Activated CD4-positive, alpha-beta memory T cell treated with anti-CD3 and anti-CD28 coated beads for 36 hours (primary cell): ENCODE measurements around the gene SMAD3. TPM values are rescaled to one million over a fixed set of nuclear protein-coding genes. Genes with fewer than 3 reads are reported as not detected.
"Not testable (repeated sequence)": the region's sequence is repeated elsewhere in the genome, so short reads cannot be mapped to it uniquely, and the experiment has no call there.

Experiments
- CTCF ChIA-PET: fragments of 350-600 bp; sonication (Branson Sonifier 250); formaldehyde crosslinking; loops from one replicate; lab custom pipeline; 2021; ENCODE audit warnings: antibody characterized with exemption, inconsistent platforms; lab: Charles Lee
- POLR2A ChIA-PET: fragments of 350-600 bp; sonication (Branson Sonifier 250); formaldehyde crosslinking; loops from one replicate; lab custom pipeline; 2021; ENCODE audit warnings: antibody characterized with exemption; lab: Charles Lee
- DNase-seq: peaks from one replicate; pipeline ENCODE4 v3.0.0-alpha.2; 2020
- H3K27ac Mint-ChIP-seq: one replicate; pipeline ENCODE4 v1.8.0; 2021; ENCODE audit warnings: mixed read lengths
- H3K27me3 Mint-ChIP-seq: one replicate; pipeline ENCODE4 v1.8.0; 2021; ENCODE audit warnings: mixed read lengths
- H3K36me3 Mint-ChIP-seq: one replicate; pipeline ENCODE4 v1.8.0; 2021; ENCODE audit warnings: mixed read lengths
- H3K4me1 Mint-ChIP-seq: one replicate; pipeline ENCODE4 v1.8.0; 2021; ENCODE audit warnings: low read depth, mixed read lengths
- H3K4me3 Mint-ChIP-seq: one replicate; pipeline ENCODE4 v1.8.0; 2021; ENCODE audit warnings: mild to moderate bottlenecking, mixed read lengths
- H3K9me3 Mint-ChIP-seq: one replicate; pipeline ENCODE4 v1.8.0; 2021; ENCODE audit warnings: mixed read lengths
- intact Hi-C: fragments of 100-400 bp; cut with micrococcal nuclease; formaldehyde crosslinking; loops from one replicate; pipeline ENCODE4 v1.15.1; 2023
- total RNA-seq, 2 experiments: library from RNA; stranded (reverse); gene quantifications; one replicate each; pipeline ENCODE4 v1.2.3, GENCODE V29; 2021

The SMAD3 gene
- 10 to 100 TPM; 50.2 to 50.5 TPM for total RNA-seq

DNA sequence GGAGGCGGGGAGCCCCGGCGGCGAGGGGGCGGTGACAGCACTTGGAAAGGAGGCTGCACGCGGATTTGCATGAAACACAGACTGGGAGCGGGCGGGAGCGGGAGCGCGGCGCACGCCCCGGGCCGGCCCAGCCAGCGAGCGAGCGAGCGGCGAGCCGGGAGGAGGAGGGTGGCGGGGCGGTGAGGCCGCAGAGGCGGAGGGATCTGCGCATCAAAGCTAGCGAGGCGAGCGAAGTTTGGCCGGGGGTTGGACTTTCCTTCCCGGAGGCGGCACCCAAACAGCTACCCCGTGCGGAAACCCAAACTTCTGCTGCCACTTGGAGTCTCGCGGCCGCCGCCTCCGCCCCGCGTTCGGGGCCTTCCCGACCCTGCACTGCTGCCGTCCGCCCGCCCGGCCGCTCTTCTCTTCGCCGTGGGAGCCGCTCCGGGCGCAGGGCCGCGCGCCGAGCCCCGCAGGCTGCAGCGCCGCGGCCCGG is at the start of gene SMAD3:
SMAD3 (plus strand) TSS at position 72 of the 475 bp plus-strand sequence. CDS start 553 bp downstream, outside the sequence.
- peak; percentile 86 for DNase-seq
- intact Hi-C loops = loop anchor here (5.0 to 10.0 kb wide), 4 partner anchors 33 to 769 kb away; no protein-coding TSS in a partner anchor
- ChIA-PET CTCF (interaction anchor here (0.7 to 8.7 kb wide), 4 partner anchors 18 to 175 kb away, joined by 3 to 69 read pairs (median 3); no protein-coding TSS in a partner anchor), POLR2A (interaction anchor here (0.9 to 6.0 kb wide), 13 partner anchors 10 to 110 kb away, joined by 3 to 54 read pairs (median 4); no protein-coding TSS in a partner anchor)
- Mint-ChIP-seq H3K27ac (peak within 1 kb of the TSS; percentile 90), H3K4me3 (peak within 1 kb of the TSS; percentile 95), H3K36me3 (peaks cover 9% of the 10 kb centered on the region), H3K4me1 (peaks cover 41% of the 10 kb centered on the region), H3K27me3 (peaks cover 10% of the 10 kb centered on the region), H3K9me3 (no peaks in the 10 kb centered on the region)

GRCh38 chr15:67017311-67017710 is 48.1 kb upstream of the SMAD3 start:
- ChIA-PET POLR2A (no interaction called here), CTCF (no interaction called here)
- no peak overlapping the region for H3K27ac Mint-ChIP-seq
- intact Hi-C loops = no loop called here
- DNase-seq = no peak
- no peak overlapping the region for H3K4me3 Mint-ChIP-seq
- H3K9me3 Mint-ChIP-seq = no peaks in the 10 kb centered on the region
- no peaks in the 10 kb centered on the region for H3K27me3 Mint-ChIP-seq
- H3K36me3 Mint-ChIP-seq = no peaks in the 10 kb centered on the region
- H3K4me1 Mint-ChIP-seq = peaks cover 4% of the 10 kb centered on the region

DNA sequence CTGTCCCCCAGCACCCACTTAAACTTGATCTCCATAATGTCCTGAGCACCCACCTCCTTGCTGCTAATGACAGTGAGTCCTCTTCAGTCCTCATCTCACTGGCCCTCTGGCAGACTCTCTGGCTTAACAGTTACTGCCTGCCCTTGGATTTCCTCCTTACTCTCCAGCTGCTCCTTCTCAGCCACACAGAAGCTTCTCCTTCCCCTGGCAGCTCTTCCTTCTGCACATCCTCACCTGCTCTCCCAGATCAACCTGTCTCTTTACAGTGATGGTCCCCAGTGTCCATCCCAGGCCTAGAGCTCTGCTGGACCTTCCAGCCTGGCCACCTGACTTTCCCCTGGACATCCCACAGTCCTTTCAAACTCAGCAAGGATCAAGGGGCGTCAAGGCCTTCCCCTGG is 47.4 kb upstream of the SMAD3 start:
- intact Hi-C loops = no loop called here
- no peak for DNase-seq
- Mint-ChIP-seq H3K36me3 (no peaks in the 10 kb centered on the region), H3K9me3 (no peaks in the 10 kb centered on the region), H3K27ac (no peak overlapping the region), H3K4me1 (peaks cover 8% of the 10 kb centered on the region), H3K27me3 (peaks cover 1% of the 10 kb centered on the region), H3K4me3 (no peak overlapping the region)
- CTCF ChIA-PET = no interaction called here
- POLR2A ChIA-PET = no interaction called here

- POLR2A ChIA-PET = no interaction called here
- intact Hi-C loops = no loop called here
- peaks cover 8% of the 10 kb centered on the region for H3K4me1 Mint-ChIP-seq
- H3K27me3 Mint-ChIP-seq = peaks cover 1% of the 10 kb centered on the region
- no peak for DNase-seq
- no peaks in the 10 kb centered on the region for H3K36me3 Mint-ChIP-seq
- no peak overlapping the region for H3K27ac Mint-ChIP-seq
- CTCF ChIA-PET = no interaction called here
- H3K4me3 Mint-ChIP-seq = no peak overlapping the region
- no peaks in the 10 kb centered on the region for H3K9me3 Mint-ChIP-seq
Observed at GRCh38 chr15:67018441-67018840, 47.0 kb upstream of the SMAD3 start.

DNA sequence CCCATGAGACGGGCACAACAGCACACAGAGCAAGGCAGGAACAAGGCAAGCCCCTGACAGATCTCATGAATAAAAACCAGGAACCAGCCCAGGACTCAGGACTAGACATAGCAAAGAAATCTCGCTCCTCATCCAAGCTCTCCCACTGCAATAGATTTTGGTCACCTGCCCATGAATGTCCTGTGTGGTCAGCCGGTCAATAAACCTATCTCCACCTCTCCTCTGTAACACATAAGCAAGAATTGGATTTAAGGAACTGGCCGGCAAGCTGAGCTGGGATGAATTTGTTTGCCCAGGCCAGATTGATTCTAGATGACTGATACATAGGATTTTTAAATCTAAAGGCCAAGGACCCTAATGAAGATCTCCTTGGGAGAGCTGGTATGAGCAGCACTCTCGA is 46.3 kb upstream of the SMAD3 start:
- Mint-ChIP-seq H3K4me3 (no peak overlapping the region), H3K27ac (no peak overlapping the region), H3K4me1 (peaks cover 10% of the 10 kb centered on the region), H3K27me3 (peaks cover 1% of the 10 kb centered on the region), H3K36me3 (no peaks in the 10 kb centered on the region), H3K9me3 (no peaks in the 10 kb centered on the region)
- ChIA-PET POLR2A (no interaction called here), CTCF (no interaction called here)
- DNase-seq = no peak
- intact Hi-C loops = no loop called here

DNA sequence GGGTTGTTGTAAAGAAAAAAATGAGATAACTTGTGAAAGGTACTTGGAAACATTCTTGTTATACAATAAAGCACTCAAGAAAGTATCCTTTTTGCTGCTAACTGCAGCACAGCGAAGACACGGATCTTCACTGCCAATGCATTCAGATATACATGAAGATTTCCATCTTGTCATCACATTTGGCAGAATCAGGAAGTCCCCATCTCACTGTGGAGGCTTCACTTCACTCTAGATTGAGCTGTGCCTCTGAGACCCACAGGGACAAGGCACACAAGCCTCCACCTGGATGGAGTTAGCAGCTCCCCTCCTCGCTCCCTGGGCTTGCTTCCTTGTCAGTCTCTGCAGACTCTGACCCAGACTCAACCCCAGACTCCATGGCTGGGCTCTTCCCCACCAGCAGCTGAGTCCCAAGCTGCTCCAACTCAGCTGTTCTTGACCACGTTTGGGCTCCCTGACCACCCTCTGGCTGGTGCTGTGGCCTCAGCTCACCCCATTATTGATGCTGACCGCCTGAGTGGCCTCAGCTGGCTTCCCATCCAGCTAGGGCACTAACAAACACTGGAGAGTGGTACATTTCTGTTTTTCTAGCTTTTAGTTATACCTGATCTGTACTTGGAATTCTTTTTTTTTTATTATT is 45.4 kb upstream of the SMAD3 start:
- intact Hi-C loops = loop anchor here (10.0 kb wide), 1 partner anchor 285 kb away; no protein-coding TSS in a partner anchor

DNA sequence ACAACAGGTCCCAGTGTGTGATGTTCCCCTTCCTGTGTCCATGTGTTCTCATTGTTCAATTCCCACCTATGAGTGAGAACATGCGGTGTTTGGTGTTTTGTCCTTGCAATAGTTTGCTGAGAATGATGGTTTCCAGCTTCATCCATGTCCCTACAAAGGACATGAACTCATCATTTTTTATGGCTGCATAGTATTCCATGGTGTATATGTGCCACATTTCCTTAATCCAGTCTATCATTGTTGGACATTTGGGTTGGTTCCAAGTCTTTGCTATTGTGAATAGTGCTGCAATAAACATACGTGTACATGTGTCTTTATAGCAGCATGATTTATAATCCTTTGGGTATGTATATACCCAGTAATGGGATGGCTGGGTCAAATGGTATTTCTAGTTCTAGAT is 44.7 kb upstream of the SMAD3 start:
- H3K27ac Mint-ChIP-seq, POLR2A ChIA-PET, H3K9me3 Mint-ChIP-seq, H3K4me3 Mint-ChIP-seq, H3K36me3 Mint-ChIP-seq, CTCF ChIA-PET, H3K27me3 Mint-ChIP-seq, DNase-seq: not testable (repeated sequence)
- peaks cover 25% of the 10 kb centered on the region for H3K4me1 Mint-ChIP-seq
- intact Hi-C loops = loop anchor here (10.0 kb wide), 1 partner anchor 284 kb away; no protein-coding TSS in a partner anchor

More for the DNA sequence above, 45.4 kb upstream of the SMAD3 start:
- Mint-ChIP-seq H3K27me3 (peaks cover 1% of the 10 kb centered on the region), H3K9me3 (no peaks in the 10 kb centered on the region), H3K27ac (no peak overlapping the region), H3K4me1 (peaks cover 19% of the 10 kb centered on the region), H3K4me3 (no peak overlapping the region), H3K36me3 (no peaks in the 10 kb centered on the region)
- POLR2A ChIA-PET = no interaction called here
- CTCF ChIA-PET = no interaction called here
- no peak for DNase-seq

- Mint-ChIP-seq H3K36me3 (no peaks in the 10 kb centered on the region), H3K4me3 (no peak overlapping the region), H3K27ac (no peak overlapping the region), H3K4me1 (peaks cover 27% of the 10 kb centered on the region), H3K9me3 (no peaks in the 10 kb centered on the region), H3K27me3 (peaks cover 1% of the 10 kb centered on the region)
- POLR2A ChIA-PET = no interaction called here
- intact Hi-C loops = loop anchor here (10.0 kb wide), 1 partner anchor 283 kb away; no protein-coding TSS in a partner anchor
- CTCF ChIA-PET = interaction anchor here (0.6 kb wide), 1 partner anchor 504 kb away, joined by 3 read pairs; no protein-coding TSS in a partner anchor
- no peak for DNase-seq
Observed at GRCh38 chr15:67021455-67021854, 43.9 kb upstream of the SMAD3 start.

DNA sequence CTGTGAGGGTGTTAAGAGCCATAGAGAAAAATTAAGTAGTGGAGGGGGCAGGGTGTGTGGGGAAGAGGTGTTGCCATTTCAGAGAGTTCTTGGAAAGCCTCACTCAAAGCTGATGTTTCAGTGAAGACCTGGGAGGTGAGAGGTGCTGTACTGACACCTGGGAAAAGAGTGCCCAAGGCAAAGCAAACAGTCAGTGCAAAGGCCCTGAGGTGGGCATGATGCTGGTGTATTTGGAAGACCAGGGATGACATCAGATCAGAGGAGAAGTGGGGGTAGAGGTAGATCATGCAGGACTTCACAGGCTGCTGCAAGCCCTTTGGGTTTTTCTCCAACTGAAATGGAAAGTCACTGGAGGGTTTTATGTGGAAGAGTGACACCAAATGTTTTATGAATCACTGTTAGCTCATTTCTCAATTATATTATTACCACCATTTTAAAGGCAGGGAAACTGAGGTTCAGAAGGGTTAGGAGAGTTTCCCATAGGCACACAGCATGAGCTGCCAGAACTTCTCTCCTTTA is 42.8 kb upstream of the SMAD3 start:
- DNase-seq = no peak
- H3K36me3 Mint-ChIP-seq = no peaks in the 10 kb centered on the region
- peaks cover 26% of the 10 kb centered on the region for H3K4me1 Mint-ChIP-seq
- ChIA-PET CTCF (interaction anchor here (2.2 kb wide), 1 partner anchor 77 kb away, joined by 7 read pairs; no protein-coding TSS in a partner anchor), POLR2A (interaction anchor here (0.9 kb wide), 1 partner anchor 12 kb away, joined by 3 read pairs; no protein-coding TSS in a partner anchor)
- H3K27ac Mint-ChIP-seq = no peak overlapping the region
- H3K4me3 Mint-ChIP-seq = no peak overlapping the region
- peaks cover 1% of the 10 kb centered on the region for H3K27me3 Mint-ChIP-seq
- intact Hi-C loops = loop anchor here (10.0 kb wide), 1 partner anchor 282 kb away; no protein-coding TSS in a partner anchor
- no peaks in the 10 kb centered on the region for H3K9me3 Mint-ChIP-seq

DNA sequence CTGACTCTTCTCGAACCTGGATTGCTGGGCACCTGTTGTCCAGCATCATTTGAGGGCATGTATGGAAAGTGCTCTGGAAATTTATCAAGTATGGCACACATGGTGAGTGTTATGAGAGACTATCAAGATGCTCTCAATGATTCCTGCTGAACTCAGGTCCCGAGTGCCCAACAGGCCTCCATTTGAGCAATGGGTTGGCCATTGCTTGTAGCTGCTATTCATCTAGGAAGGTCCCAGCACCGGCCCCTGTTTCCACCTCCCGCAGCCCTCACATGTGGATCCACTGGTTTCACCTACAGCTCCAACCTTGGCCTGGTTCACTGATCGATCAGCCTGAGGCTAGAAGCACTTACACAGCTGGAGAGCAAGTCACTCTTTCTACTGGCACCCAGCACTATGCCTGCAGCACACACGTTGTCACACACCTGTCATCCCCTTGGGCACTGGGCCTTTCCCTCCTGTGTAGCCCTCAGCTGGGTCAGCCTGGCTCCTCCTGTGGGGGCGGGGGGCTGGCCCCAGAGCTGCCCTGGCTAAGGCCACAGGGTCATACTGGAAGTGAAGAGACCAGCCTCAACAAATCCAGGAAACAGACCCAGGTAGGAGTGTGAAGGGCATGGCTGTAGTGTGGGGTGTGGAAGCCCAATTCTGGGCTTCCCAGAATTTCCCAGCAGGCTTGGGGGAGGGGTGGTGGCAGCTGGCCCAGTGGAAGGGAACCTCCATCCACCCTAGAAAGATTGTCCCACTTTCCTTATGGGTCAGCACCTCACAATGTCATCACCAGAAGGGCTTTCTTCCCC is 41.7 kb upstream of the SMAD3 start:
- peaks cover 33% of the 10 kb centered on the region for H3K4me1 Mint-ChIP-seq
- H3K36me3 Mint-ChIP-seq = no peaks in the 10 kb centered on the region
- no peak for DNase-seq
- no peak overlapping the region for H3K27ac Mint-ChIP-seq
- ChIA-PET POLR2A (interaction anchor here (0.8 kb wide), 1 partner anchor 46 kb away, joined by 4 read pairs; no protein-coding TSS in a partner anchor), CTCF (interaction anchor here (0.7 to 2.2 kb wide), 2 partner anchors 63 to 78 kb away, joined by 3 to 7 read pairs; no protein-coding TSS in a partner anchor)
- no peak overlapping the region for H3K4me3 Mint-ChIP-seq
- H3K9me3 Mint-ChIP-seq = no peaks in the 10 kb centered on the region
- peaks cover 1% of the 10 kb centered on the region for H3K27me3 Mint-ChIP-seq
- intact Hi-C loops = loop anchor here (1.0 to 10.0 kb wide), 3 partner anchors 62 to 281 kb away; no protein-coding TSS in a partner anchor

GRCh38 chr15:67024314-67024997 is 40.9 kb upstream of the SMAD3 start:
- H3K27me3 Mint-ChIP-seq = peaks cover 1% of the 10 kb centered on the region
- no peak overlapping the region for H3K4me3 Mint-ChIP-seq
- no peaks in the 10 kb centered on the region for H3K36me3 Mint-ChIP-seq
- peaks cover 33% of the 10 kb centered on the region for H3K4me1 Mint-ChIP-seq
- ChIA-PET CTCF (interaction anchor here (0.7 kb wide), 1 partner anchor 62 kb away, joined by 3 read pairs; no protein-coding TSS in a partner anchor), POLR2A (interaction anchor here (0.6 to 0.9 kb wide), 3 partner anchors 44 to 1981 kb away, joined by 3 to 4 read pairs (median 3); no protein-coding TSS in a partner anchor)
- DNase-seq = peak; percentile 78
- intact Hi-C loops = loop anchor here (1.0 to 10.0 kb wide), 3 partner anchors 61 to 280 kb away; no protein-coding TSS in a partner anchor
- no peaks in the 10 kb centered on the region for H3K9me3 Mint-ChIP-seq
- no peak overlapping the region for H3K27ac Mint-ChIP-seq
